ENCODE data around the gene GTF2E1. TPM values are rescaled to one million over a fixed set of nuclear protein-coding genes. Genes with fewer than 3 reads are reported as not detected.
"Not testable (repeated sequence)": the region's sequence is repeated elsewhere in the genome, so short reads cannot be mapped to it uniquely, and the experiment has no call there.

GTF2E1 gene
- total RNA-seq, 4 donors from 2014 or later: 11.3 to 25.5 (median 17.2) TPM

GRCh38 chr3:120706950-120707349 is 35.6 kb upstream of the GTF2E1 start:
- peaks cover 0 to 2% of the 10 kb centered on the region in 2 donors for H3K36me3 ChIP-seq
- no peak for DNase-seq
- H3K4me3 ChIP-seq (replicated peaks in 1 of 3): no peak overlapping the region
- H3K9me3 ChIP-seq: no peaks in the 10 kb centered on the region
- no peaks in the 10 kb centered on the region for H3K4me1 ChIP-seq
- TF ChIP-seq CTCF (IDR thresholded peaks at IDR 0.05) (no peak), POLR2A (IDR thresholded peaks at IDR 0.05) (no peak)
- intact Hi-C loops (cut with DNase I): no loop called here
- no peak overlapping the region for H3K27ac ChIP-seq
- H3K27me3 ChIP-seq: no peaks in the 10 kb centered on the region

DNA sequence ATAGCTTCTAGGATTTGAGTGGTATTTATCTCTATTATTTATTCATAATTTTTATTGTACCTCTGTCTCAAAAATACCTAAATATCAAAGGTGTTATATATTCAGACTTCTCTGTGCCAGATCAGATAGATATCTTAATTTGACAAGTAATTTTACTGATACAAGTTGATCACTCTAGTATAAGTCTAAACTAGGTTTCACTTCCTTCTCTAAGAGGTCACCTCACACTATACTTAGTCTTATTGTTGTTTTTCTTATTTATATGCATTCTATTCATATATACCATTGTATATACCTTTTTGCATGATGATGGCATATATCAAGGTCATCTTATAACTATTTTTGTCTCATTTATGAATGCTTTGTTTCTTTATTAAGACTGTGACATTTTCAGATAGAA is 34.1 kb upstream of the GTF2E1 start:
- H3K27ac ChIP-seq: no peak overlapping the region
- H3K27me3 ChIP-seq: no peaks in the 10 kb centered on the region
- no peaks in the 10 kb centered on the region for H3K4me1 ChIP-seq
- no peak overlapping the region for H3K4me3 ChIP-seq (replicated peaks in 1 of 3)
- no peaks in the 10 kb centered on the region for H3K9me3 ChIP-seq
- intact Hi-C loops (cut with DNase I): no loop called here
- peaks cover 0 to 2% of the 10 kb centered on the region in 2 donors for H3K36me3 ChIP-seq
- DNase-seq: no peak
- TF ChIP-seq POLR2A (IDR thresholded peaks at IDR 0.05) (no peak), CTCF (IDR thresholded peaks at IDR 0.05) (no peak)

DNA sequence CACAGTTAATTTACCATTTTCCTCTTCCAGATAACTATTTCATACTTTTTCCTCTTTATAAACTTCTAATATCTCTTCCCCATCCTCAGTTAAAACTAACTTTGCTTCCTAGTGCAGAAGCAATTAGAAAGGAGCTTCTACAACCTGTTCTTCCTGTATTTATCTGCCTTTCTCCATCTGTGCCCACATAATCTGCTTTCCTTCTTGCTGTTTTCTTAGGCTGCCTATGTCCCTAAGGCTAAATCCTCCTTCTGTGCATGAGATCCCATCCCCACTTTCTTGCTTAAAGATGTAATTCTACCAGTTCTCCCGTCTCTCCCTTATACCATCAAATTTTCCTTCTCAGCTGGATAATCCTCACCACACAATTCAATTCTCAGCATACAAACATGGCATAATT is 32.2 kb upstream of the GTF2E1 start:
- WGBS, 2 donors: 93 to 95% methylated on average over 1 of the region's 1 CpG
- no peak for DNase-seq
- intact Hi-C loops (cut with DNase I): no loop called here
- Histone ChIP-seq H3K9me3 (no peaks in the 10 kb centered on the region), H3K27ac (no peak overlapping the region), H3K36me3 (peaks cover 0 to under 1% of the 10 kb centered on the region in 2 donors), H3K4me3 (replicated peaks in 1 of 3) (no peak overlapping the region), H3K4me1 (no peaks in the 10 kb centered on the region), H3K27me3 (no peaks in the 10 kb centered on the region)
- no peak for TF ChIP-seq CTCF (IDR thresholded peaks at IDR 0.05)
- TF ChIP-seq POLR2A (IDR thresholded peaks at IDR 0.05): no peak

GRCh38 chr3:120713262-120713661 is 29.3 kb upstream of the GTF2E1 start:
- no peaks in the 10 kb centered on the region for H3K9me3 ChIP-seq
- no peak for DNase-seq
- H3K4me3 ChIP-seq (replicated peaks in 1 of 3): no peak overlapping the region
- no peaks in the 10 kb centered on the region for H3K36me3 ChIP-seq
- H3K27ac ChIP-seq: no peak overlapping the region
- H3K27me3 ChIP-seq: no peaks in the 10 kb centered on the region
- no peaks in the 10 kb centered on the region for H3K4me1 ChIP-seq
- TF ChIP-seq POLR2A (IDR thresholded peaks at IDR 0.05) (no peak), CTCF (IDR thresholded peaks at IDR 0.05) (no peak)
- intact Hi-C loops (cut with DNase I): no loop called here

DNA sequence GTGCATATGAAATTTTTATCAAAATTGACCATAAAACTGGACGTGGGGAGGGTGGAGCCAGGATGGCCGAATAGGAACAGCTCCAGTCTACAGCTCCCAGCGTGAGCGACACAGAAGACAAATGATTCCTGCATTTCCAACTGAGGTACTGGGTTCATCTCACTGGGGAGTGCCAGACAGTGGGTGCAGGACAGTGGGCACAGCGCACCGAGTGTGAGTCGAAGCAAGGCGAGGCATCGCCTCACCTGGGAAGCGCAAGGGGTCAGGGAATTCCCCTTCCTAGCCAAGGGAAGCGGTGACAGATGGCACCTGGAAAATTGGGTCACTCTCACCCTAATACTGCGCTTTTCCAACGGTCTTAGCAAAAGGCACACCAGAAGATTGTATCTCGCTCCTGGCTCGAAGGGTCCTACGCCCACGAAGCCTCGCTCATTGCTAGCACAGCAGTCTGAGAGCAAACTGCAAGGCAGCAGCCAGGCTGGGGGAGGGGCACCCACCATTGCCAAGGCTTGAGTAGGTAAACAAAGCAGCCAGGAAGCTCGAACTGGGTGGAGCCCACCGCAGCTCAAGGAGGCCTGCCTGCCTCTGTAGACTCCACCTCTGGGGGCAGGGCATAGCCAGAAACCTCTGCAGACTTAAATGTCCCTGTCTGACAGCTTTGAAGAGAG is 23.2 kb upstream of the GTF2E1 start:
- H3K4me1 ChIP-seq; intact Hi-C loops (cut with DNase I); H3K4me3 ChIP-seq (replicated peaks in 1 of 3); H3K36me3 ChIP-seq; H3K27me3 ChIP-seq; H3K27ac ChIP-seq; H3K9me3 ChIP-seq: not testable (repeated sequence)
- 74 to 78% methylated on average over 19 of the region's 20 CpGs for WGBS, 2 donors
- peak; percentile 55 to 59 for DNase-seq

- Histone ChIP-seq H3K4me1 (no peaks in the 10 kb centered on the region), H3K4me3 (replicated peaks in 1 of 3) (no peak overlapping the region), H3K9me3 (no peaks in the 10 kb centered on the region), H3K36me3 (no peaks in the 10 kb centered on the region), H3K27ac (no peak overlapping the region), H3K27me3 (no peaks in the 10 kb centered on the region)
- intact Hi-C loops (cut with DNase I): no loop called here
- 93 to 98% methylated on average over 1 of the region's 1 CpG for whole genome bisulfite sequencing, 2 donors
- DNase-seq: no peak
- no peak for TF ChIP-seq CTCF (IDR thresholded peaks at IDR 0.05)
- no peak for TF ChIP-seq POLR2A (IDR thresholded peaks at IDR 0.05)
These were observed 15.8 kb upstream of the GTF2E1 start for GRCh38 chr3:120726791-120727190.

Measured in thyroid gland (tissue), 4 donors.